GM19099 (cell line): Measurements from ENCODE around the gene FBRS.

Experiments
- POLR2A ChIP-seq: IDR thresholded peaks from 3 replicates; pipeline ENCODE4 v1.6.1; 2011; ENCODE audit warnings: low read depth; ENCODE audit not compliant: insufficient read length; ENCODE audit errors: extremely low read depth

Gene FBRS

DNA sequence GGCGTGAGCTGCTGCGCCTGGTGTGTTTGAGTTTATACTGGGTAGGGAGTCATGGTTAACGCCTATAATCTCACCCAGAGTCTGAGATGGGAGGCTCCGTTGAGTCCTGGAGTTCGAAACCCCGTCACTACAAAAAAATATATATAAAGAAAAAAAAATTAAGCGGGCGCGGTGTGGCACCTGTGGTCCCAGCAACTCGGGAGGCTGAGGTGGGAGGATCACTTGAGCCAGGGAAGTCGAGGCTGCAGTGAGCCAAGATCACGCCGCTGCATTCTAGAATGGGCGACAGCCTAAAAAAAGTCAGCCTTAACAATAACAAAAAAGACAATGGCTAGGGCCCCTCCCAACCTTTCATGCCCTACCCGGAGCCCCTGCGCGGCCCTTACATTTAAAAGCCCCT is 24.7 kb upstream of the FBRS start:
- no peak for TF ChIP-seq POLR2A

DNA sequence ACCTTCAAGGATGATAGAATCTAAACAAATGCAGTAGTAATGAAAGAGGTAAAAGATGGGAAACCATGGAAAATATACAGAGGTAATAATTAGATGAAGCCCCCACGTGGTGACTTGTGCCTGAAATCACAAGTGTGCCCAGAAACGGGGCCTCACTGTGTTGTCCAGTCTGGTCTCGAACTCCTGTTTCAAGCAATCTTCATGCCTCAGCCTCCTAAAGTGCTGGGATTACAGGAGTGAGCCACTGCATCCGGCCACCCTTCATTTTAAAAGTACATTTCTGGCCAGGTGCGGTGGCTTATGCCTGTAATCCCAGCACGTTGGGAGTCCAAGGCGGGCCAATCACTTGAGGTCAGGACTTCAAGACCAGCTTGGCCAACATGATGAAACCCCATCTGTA is 21.6 kb upstream of the FBRS start:
- TF ChIP-seq POLR2A = no peak

DNA sequence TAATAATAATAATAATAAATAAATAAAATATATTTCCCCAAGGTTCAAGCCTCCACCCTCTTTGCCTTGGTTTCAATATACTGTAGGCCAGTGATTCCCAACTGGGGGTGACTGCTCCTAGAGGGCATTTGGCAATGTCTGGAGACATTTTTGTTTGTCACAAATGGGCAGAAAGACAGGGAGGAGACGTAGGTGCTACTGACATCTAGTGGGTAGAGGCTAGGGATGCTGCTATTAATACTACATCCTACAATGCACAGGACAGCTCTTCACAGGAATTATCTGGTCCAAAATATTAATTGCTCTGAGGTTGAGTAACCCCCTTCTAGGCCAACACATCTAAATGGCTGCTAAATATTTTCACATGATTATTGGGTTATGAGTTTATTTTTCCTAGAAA is 20.3 kb upstream of the FBRS start:
- no peak for TF ChIP-seq POLR2A

DNA sequence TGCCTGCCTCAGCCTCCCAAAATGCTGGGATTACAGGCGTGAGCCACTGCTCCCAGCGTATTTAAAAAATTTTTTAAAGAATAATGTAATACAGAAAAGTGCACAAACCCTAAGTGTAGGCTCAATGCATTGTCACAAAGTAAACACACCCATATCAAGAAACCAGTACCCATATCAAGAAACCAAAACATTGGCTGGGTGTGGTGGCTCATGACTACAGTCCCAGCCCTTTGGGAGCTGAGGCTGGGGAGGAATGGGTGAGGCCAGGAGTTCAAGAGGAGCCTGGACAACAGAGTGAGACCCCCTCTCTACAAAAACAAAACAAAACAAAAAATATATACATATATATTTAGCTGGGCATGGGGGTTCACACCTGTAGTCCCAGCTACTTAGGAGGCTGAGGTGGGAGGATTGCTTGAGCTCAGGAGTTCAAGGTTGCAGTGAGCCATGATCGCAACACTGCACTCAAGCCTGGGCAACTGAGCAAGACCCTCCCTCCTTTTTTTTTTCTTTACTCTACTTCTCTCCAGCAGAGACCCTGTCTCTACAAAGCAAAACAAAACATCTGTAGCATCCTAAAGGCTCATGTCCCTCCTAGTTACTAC is 16.8 kb upstream of the FBRS start:
- TF ChIP-seq POLR2A = no peak

DNA sequence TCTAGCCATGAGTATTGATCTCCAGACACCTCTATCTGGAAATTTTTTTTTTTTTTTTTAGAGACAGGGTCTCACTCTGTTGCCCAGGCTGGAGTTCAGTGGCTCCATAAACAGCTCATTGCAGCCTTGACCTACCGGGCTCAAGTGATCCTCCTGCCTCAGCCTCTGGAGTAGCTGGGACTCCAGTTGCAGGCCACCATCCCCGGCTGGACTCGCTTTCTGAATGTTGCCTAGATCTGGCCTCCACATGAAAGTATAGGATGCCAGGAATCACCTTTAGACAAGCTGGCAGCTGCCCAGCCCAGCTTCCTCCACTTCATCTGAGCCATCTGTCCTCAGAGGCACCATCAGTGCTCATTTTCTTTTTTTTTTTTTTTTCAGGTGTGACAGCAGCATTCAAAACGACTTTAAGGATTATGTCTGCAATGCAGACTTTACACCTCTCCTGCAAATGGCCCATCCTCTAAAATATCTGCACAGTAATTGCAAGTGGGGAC is 13.8 kb upstream of the FBRS start:
- no peak for TF ChIP-seq POLR2A

DNA sequence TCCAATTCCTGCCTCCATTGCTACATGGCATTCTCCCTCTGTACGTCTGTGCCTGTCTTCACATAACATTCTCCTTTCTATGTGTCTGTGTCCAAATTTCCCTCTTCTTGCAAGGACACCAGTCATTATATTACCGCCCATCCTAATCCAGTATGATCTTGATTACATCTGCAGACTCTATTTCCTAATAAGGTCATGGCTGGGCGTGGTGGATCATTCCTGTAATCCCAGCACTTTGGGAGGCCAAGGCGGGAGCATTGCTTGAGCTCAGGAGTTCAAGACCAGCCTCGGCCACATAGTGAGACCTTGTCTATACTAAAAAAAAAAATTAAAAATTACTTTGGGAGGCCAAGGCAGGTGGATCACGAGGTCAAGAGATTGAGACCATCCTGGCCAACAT is 12.5 kb upstream of the FBRS start:
- TF ChIP-seq POLR2A = no peak

DNA sequence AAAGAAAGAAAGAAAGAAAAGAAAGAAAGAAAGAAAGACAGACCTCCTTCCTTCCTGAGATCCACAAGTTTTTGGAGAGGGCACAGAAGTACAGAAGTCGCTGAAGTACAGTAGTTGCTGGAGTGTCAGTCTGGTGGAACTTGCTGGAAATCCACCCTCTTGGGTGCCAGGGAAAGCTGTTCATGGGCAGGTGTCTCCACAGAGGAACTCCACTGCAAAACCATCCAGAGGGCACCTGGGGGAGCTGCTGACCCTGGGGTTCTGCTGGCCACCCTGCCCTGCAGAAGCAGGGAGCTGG is 11.0 kb upstream of the FBRS start:
- no peak for TF ChIP-seq POLR2A

DNA sequence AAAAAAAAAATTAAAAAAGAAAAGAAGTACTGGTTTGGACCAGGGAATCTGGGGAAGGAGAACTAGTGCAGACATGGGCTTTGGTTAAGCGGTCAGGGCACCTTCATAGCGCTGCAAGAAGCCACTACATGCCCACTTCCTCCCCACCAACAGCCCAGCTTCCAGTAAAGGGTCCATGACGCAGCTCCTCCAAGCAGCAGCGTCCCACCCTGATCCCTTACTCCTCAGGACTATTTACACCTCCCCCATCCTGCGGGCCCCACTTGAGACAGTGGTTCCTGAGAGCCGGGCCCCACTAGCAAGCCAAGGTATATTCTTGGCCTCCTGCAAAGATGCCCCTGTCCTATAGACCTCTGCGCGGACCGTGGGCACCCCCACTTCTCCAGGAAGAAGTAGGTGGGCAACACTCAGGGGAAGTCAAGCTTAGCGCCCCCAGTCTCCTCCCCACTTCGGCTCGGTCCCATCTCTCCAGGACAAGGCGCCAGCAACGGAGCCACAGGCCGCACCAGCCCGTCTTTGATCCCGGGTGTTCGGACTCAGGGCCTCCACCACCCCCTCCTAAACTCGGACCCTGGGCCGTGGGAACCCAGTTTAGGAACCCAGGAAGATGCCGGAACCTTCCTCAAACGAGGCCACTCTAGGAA is 8.4 kb upstream of the FBRS start:
- TF ChIP-seq POLR2A = no peak

DNA sequence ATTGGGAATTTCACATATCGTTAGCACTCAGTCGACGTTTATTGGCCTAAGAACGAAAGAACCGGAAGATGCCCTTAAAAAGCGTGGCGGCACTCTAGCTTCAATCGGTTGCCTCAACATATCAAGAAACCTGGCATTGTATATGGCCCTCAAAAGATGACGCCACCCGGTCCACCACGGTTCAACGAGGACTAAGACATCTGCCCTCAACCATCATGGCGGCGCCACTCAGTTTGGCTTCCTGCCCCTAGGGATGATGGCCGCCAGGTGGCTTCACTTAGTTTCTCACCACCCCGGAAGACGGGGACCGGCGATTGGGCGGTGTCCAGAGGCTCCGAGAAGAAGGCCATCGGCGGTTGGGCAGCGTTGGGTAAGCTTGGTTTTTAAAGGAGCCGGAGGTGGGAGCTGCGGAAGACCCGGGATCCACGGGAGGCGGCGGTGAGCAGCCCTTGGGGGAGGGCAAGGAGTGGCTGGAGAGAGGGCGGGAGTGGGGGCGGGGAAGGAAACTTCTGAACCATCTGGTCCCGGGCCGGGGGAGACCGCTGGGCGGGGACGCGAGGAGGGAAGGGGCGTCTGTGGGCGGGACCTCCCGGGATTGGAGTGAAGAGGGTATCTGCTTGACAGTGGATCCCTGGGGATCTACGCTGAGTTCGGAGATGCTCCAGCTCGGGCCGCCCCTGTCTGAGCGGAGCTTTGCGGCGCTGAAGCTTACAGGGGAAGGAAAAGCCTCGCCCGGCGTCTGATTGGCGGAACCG is 7.7 kb upstream of the FBRS start, which contains the start of gene PRR14:
PRR14 (plus strand) TSS at position 592 of the 755 bp plus-strand sequence. CDS start 686 bp downstream, outside the sequence.
- TF ChIP-seq POLR2A = peak; percentile 52

DNA sequence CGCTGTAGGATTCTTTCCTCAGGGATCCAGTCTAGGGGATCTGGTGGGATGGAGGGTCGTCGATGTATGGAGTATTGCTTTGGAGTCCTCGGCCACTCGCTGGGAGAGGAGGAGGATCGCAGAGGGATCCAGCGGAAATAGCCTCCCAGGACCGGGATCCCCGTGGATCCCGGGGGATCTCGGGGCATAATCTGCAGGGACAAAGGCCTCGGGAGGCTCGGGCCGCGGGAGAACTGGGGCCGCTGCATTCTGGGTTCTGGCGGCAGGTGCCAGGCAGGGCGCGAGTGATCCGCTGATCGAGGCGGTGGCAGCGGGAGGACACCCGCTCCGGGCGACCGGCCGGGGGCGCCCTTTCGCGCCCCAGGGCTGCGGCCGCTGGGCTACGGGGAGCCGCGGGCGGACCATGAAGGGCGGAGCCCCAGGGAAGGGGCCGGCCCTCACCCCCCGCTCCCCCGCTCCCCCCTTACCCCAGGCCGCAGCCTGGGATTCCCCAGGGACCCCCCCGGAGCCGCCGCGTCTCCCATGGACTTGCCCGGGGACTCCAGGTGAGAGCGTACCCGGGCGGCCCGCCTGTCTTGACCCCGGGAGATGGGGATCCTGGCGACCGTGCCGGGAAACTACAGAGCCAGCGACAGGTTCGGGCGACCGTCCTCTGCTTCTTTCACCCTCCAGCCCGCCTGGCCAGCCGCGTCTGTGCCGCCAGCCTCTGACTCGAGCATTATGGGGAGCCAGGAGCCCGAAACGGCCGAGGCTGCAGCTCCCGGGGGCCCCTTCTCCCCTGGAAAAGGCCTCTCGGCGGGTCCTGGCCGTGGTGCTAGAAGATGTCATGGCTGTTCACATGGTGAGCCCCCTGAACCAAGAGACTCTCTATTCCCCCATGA is 6.9 kb upstream of the FBRS start:
- TF ChIP-seq POLR2A = peak; percentile 42

DNA sequence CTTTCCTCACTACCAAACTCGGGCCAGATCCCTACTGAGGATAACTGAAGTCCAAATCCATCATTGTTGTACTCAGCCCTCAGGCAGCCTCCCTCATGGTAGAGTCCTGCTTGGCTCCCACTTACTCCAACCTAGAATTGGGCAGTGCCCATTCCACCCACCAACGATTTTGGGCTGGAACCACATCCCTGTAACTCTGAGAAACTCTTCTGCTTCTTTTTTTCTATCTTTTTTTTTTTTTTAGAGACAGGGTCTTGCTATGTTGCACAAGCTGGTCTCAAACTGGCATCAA is 6.3 kb upstream of the FBRS start:
- TF ChIP-seq POLR2A = no peak

DNA sequence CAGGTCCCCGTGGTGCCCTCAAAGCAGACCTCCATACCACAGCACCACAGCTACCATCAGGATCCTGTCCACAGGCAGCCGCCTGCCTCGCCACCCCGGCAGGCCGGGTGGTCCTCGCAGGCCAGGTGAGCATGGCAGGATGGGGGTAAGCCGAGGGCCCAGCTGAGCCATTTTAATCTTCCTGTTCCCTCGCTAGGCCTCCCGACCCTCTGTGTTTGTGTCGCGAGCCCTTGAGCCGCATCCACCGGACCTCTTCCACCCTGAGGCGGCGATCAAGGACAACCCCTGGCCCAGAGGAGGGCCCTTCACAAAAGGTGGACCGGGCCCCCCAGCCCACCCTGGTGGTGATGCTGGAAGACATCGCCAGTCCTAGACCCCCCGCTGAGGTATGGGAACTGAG is 5.5 kb upstream of the FBRS start:
- no peak for TF ChIP-seq POLR2A

DNA sequence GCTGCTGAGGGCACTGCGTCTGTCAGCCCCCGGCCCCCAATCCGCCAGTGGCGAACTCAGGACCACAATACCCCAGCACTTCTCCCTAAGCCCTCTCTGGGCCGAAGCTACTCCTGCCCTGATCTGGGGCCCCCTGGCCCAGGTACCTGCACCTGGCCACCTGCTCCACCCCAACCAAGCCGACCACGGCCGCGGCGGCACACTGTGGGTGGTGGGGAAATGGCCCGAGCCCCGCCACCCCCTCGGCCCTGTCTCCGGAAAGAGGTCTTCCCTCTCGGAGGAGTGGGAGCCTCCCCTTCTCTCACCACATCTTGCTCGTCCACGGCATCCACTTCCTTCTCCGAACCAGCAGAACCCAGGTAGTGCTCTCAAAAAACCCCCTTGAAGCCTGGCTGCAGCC is 3.4 kb upstream of the FBRS start:
- TF ChIP-seq POLR2A = no peak

DNA sequence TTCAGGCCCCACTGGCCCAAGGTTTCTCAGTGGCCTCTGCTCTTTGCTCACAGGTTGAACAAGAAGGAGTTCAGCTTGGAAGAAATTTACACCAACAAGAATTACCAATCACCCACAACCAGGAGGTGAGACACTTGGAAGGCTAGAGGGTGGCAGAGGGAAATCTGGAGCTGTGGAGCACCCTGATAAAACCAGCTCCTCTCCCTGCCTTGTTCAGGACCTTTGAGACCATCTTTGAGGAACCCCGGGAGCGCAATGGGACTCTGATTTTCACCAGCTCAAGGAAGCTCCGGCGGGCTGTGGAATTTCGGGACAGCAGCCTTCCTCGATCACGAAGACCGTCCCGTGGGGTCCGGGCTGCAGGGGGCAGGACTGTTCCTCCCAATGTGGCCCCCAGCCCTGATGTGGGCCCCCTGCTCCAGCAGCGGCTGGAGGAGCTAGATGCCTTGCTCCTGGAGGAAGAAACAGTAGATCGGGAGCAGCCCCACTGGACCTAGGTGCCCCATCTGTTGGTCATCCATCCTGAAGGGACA is 2.4 kb upstream of the FBRS start:
- no peak for TF ChIP-seq POLR2A

DNA sequence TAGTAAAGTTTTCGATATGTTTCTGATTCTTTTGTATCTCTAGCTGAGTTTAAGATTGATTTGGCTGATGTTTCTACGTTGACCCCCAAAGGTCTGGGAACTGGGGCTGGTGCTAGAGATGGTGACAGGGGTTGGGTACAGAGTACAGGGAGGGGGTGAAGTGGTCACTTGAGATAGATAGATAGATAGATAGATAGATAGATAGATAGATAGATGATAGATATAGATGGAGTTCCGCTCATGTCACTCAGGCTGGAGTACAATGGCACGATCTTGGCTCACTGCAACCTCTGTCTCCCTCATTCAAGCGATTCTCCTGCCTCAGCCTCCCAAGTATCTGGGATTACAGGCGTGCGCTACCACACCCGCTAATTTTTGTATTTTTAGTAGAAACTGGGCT is 1.8 kb upstream of the FBRS start:
- TF ChIP-seq POLR2A = no peak
